Measurements from ENCODE around the gene PPP3CA. TPM values are rescaled to one million over a fixed set of nuclear protein-coding genes. Genes with fewer than 3 reads are reported as not detected.
"Not testable (repeated sequence)": the region's sequence is repeated elsewhere in the genome, so short reads cannot be mapped to it uniquely, and the experiment has no call there.

The PPP3CA gene
- total RNA-seq, 2 donors from 2014 or later, result 3.3 to 3.5 TPM

- no peaks in the 10 kb centered on the region for H3K9me3 Mint-ChIP-seq
- ATAC-seq, result no peak
These were observed 96.1 kb downstream of the PPP3CA start for GRCh38 chr4:101251261-101251660.

GRCh38 chr4:101244349-101244748, 103.0 kb downstream of the PPP3CA start:
- DNase-seq (ENCODE audit: low spot score in 2 of 2) (no peak), ATAC-seq (no peak)
- H3K9me3 Mint-ChIP-seq, result no peaks in the 10 kb centered on the region

More at GRCh38 chr4:101251261-101251660, 96.1 kb downstream of the PPP3CA start:
- DNase-seq (ENCODE audit: low spot score in 2 of 2), result no peak
- Mint-ChIP-seq H3K27ac (no peak overlapping the region), H3K36me3 (no peaks in the 10 kb centered on the region)

DNA sequence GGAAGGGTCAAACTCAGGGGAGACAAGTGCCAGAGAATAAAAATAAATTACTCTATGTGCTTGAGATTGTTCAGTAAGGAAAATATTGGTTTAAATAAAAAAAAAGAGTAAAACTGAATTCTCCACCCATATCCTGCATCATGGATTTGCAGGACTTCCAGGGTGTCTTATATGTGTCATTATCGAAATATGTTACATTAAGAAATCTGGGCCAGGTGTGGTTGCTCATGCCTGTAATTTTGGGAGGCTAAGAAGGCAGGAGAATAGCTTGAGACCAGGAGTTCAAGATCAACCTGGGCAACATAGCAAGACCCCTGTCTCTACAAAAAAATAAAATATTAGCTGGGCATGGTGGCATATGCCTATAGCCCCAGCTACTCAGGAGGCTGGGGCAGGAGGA, 104.9 kb downstream of the PPP3CA start:
- Mint-ChIP-seq H3K27ac (no peak overlapping the region), H3K9me3 (no peaks in the 10 kb centered on the region), H3K36me3 (no peaks in the 10 kb centered on the region)
- ATAC-seq, result no peak
- DNase-seq (ENCODE audit: low spot score in 2 of 2), result no peak

More at GRCh38 chr4:101244349-101244748, 103.0 kb downstream of the PPP3CA start:
- H3K27ac Mint-ChIP-seq, result no peak overlapping the region
- H3K36me3 Mint-ChIP-seq, result no peaks in the 10 kb centered on the region

DNA sequence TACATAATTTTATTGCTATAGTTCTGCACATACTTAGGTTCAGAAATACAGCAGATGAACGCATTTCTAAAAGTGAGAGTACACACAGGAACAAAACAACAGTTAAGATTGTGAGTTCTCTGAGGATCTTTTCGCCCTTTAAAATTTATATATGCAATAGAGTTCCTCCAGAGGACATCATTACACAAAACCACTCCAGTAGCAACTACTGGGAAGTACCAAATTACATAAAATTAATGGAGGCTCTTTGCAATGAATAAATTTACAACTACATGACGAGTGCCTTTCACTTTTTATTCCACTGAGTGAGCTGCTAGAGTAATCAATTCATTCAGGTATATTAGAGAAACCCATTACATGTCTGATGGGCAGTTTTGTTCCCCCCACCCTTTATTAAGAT, 107.2 kb downstream of the PPP3CA start:
- ATAC-seq (no peak), DNase-seq (ENCODE audit: low spot score in 2 of 2) (no peak)
- H3K36me3 Mint-ChIP-seq, result no peaks in the 10 kb centered on the region
- no peaks in the 10 kb centered on the region for H3K9me3 Mint-ChIP-seq
- H3K27ac Mint-ChIP-seq, result no peak overlapping the region

GRCh38 chr4:101239665-101240064, 107.7 kb downstream of the PPP3CA start:
- DNase-seq (ENCODE audit: low spot score in 2 of 2) (no peak), ATAC-seq (no peak)
- Mint-ChIP-seq H3K27ac (no peak overlapping the region), H3K9me3 (no peaks in the 10 kb centered on the region), H3K36me3 (no peaks in the 10 kb centered on the region)

GRCh38 chr4:101238706-101239105, 108.6 kb downstream of the PPP3CA start:
- Mint-ChIP-seq H3K36me3 (no peaks in the 10 kb centered on the region), H3K9me3 (no peaks in the 10 kb centered on the region), H3K27ac (no peak overlapping the region)
- ATAC-seq (no peak), DNase-seq (ENCODE audit: low spot score in 2 of 2) (no peak)

DNA sequence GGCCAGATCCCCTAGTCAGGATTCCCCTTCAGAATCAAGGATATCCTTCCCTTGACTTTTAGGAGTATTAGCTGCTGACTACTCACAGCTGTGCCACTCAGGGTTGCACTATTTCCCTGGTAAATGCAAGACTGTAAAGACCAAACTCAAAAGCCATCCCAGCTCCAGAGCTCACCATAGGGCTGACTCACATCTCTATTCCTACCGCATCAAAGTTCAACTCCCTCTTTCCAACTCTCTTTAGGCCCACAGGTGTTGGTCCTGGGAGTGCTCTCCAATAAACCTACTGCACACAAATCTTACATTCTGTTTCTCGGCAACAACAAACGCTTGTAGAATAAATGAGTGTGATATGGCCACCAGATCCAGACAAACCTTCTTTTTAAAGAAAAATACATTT, 109.6 kb downstream of the PPP3CA start:
- H3K9me3 Mint-ChIP-seq, result no peaks in the 10 kb centered on the region
- DNase-seq (ENCODE audit: low spot score in 2 of 2) (no peak), ATAC-seq (no peak)
- no peak overlapping the region for H3K27ac Mint-ChIP-seq
- H3K36me3 Mint-ChIP-seq, result no peaks in the 10 kb centered on the region

GRCh38 chr4:101236097-101236496, 111.2 kb downstream of the PPP3CA start:
- Mint-ChIP-seq H3K27ac (no peak overlapping the region), H3K36me3 (no peaks in the 10 kb centered on the region), H3K9me3 (no peaks in the 10 kb centered on the region)
- DNase-seq (ENCODE audit: low spot score in 2 of 2) (no peak), ATAC-seq (no peak)

- ATAC-seq; H3K36me3 Mint-ChIP-seq; H3K27ac Mint-ChIP-seq; DNase-seq (ENCODE audit: low spot score in 2 of 2); H3K9me3 Mint-ChIP-seq: not testable (repeated sequence)
These were observed 113.2 kb downstream of the PPP3CA start for GRCh38 chr4:101234141-101234540.

GRCh38 chr4:101232074-101232776, 115.1 kb downstream of the PPP3CA start:
- Mint-ChIP-seq H3K36me3 (no peaks in the 10 kb centered on the region), H3K27ac (no peak overlapping the region), H3K9me3 (no peaks in the 10 kb centered on the region)
- DNase-seq (ENCODE audit: low spot score in 2 of 2) (no peak), ATAC-seq (peak; percentile 71 to 75)

DNA sequence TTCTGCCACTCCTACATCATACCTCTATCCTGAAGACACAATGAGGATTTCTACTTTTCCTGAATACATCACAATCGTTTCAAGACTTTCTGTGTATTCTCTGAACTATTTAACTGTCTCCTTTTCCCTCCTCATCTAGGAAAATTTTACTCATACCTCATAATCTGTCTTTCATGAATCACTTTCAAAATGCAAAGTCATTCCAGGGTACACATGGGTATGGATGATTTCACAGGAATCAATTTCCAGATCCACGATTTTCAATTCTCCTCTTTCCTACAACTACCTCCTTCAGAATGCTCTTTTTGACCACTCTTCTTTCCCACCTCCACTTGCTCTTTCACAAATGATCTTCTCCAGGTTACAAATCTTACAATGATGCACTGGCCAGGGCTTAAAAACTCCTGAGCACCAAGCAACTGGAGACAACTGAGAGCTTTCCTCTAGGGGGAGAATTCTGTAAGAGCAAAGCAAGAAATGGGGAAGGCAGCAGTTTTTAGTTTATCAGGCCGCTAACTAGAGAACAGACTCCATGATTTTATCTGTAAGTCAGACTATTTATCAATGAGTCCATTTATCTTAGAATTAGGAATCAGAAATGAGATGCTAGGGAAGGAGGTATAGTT, 116.4 kb downstream of the PPP3CA start:
- no peak overlapping the region for H3K27ac Mint-ChIP-seq
- H3K9me3 Mint-ChIP-seq, result no peaks in the 10 kb centered on the region
- H3K36me3 Mint-ChIP-seq, result no peaks in the 10 kb centered on the region
- DNase-seq (ENCODE audit: low spot score in 2 of 2) (no peak), ATAC-seq (no peak)

- Mint-ChIP-seq H3K27ac (no peak overlapping the region), H3K36me3 (no peaks in the 10 kb centered on the region), H3K9me3 (no peaks in the 10 kb centered on the region)
- DNase-seq (ENCODE audit: low spot score in 2 of 2) (no peak), ATAC-seq (no peak)
These were observed 118.2 kb downstream of the PPP3CA start for GRCh38 chr4:101229116-101229515.

DNA sequence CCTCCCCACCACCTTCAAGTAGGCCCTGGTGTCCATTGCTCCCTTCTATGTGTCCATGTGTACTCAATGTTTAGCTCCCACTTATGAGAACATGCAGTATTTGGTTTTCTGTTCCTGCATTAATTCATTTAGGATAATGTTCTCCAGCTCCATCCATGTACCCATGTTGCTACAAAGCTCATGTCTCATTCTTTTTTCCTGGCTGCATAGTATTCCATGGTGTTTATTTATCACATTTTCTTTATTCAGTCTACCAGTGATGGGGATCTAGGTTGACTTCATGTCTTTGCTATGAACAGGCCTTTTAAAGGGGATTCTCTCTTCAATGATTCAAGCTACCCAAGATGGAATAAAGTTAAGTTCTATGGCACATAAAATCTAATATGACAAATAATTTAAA, 119.6 kb downstream of the PPP3CA start:
- H3K27ac Mint-ChIP-seq, result no peak overlapping the region
- ATAC-seq, result no peak

GRCh38 chr4:101224358-101225218, 122.7 kb downstream of the PPP3CA start:
- Mint-ChIP-seq H3K27ac (no peak overlapping the region), H3K36me3 (no peaks in the 10 kb centered on the region), H3K9me3 (no peaks in the 10 kb centered on the region)
- DNase-seq (ENCODE audit: low spot score in 2 of 2), result no peak
- no peak for ATAC-seq

More for the DNA sequence above, 119.6 kb downstream of the PPP3CA start:
- no peak for DNase-seq (ENCODE audit: low spot score in 2 of 2)
- Mint-ChIP-seq H3K9me3 (no peaks in the 10 kb centered on the region), H3K36me3 (no peaks in the 10 kb centered on the region)

GRCh38 chr4:101222156-101222845, 125.0 kb downstream of the PPP3CA start:
- ATAC-seq (no peak), DNase-seq (ENCODE audit: low spot score in 2 of 2) (no peak)

DNA sequence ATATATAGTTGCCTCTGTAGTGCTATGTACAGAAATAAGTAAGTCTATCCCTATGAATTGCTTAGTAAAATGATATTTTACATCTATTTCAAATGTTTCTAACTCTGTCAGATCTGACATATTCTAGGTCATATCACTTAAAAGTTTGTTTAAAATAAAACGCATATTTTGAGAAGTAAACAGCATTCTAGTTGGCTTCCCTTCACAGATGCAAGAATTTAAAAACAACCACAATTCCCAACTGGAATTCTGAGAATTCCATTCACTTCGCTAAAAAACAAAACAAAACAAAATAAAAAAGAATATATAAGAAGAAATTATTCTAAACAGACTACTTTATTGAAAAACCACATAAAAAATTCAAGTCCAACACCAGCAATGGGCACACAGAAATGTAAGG, 126.0 kb downstream of the PPP3CA start:
- DNase-seq (ENCODE audit: low spot score in 2 of 2) (no peak), ATAC-seq (no peak)
- Mint-ChIP-seq H3K36me3 (no peaks in the 10 kb centered on the region), H3K27ac (no peak overlapping the region), H3K9me3 (no peaks in the 10 kb centered on the region)

More at GRCh38 chr4:101222156-101222845, 125.0 kb downstream of the PPP3CA start:
- Mint-ChIP-seq H3K36me3 (no peaks in the 10 kb centered on the region), H3K9me3 (no peaks in the 10 kb centered on the region), H3K27ac (no peak overlapping the region)

GRCh38 chr4:101218894-101219293, 128.4 kb downstream of the PPP3CA start:
- ATAC-seq (no peak), DNase-seq (ENCODE audit: low spot score in 2 of 2) (no peak)
- Mint-ChIP-seq H3K27ac (no peak overlapping the region), H3K36me3 (no peaks in the 10 kb centered on the region), H3K9me3 (no peaks in the 10 kb centered on the region)
